ENCODE measurements around the gene RSPH3. TPM values are rescaled to one million over a fixed set of nuclear protein-coding genes. Genes with fewer than 3 reads are reported as not detected.
"Not testable (repeated sequence)": the region's sequence is repeated elsewhere in the genome, so short reads cannot be mapped to it uniquely, and the experiment has no call there.

The RSPH3 gene
- total and polyA plus RNA-seq, 4 donors, result 1.7 to 4.6 (median 3.3) TPM

DNA sequence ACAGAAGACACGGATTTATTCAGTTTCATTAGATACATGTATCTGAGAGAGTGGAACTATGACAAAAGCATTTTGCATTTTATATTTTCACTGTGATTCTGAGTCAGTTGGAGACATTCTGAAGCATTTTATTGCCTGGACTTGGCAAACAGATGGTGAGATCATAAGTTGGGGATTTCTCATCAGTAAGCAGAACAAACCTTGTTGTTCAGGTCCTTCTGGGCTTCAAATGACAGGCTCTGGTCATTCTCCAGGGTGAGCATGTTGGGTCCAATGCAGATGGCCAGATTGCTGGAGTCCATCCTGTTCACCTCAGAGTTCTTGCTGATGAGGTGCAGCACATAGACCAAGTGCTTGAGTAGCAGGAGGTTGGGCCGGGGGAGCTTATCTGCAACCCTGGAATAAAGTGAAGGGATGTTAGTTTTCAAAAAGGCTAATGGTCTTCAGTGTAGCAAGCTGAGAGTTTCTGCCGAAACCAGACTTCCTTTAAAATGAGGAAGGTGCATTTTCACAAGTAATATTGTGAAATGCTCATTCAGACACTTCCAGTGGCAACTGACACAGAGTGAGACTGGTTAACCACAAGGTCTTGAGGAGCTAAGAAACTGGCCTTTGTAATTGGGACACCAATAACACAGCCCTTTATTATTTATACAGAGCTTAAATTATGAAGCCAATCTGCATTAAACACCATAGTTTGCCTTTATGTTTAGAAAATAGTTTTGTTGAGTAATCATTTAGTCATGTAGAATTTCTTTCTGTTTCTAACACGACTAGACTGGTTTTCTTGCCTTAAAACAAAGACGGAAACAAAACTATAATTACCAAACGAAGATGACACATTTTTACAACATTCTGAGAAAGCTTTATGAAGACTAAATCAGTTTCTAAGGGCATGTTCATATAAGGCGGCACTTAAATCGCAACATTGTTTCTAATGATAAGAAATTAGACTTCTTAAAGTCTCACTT lies 39.2 kb upstream of the RSPH3 start:
- no peaks in the 10 kb centered on the region for H3K36me3 ChIP-seq (ENCODE audit: control insufficient read depth in 4 of 4, insufficient read depth in 3 of 4, low read depth in 1 of 4, low read length in 3 of 4)
- 74% methylated on average over 8 of the region's 8 CpGs for WGBS
- no peak for TF ChIP-seq YY1 (IDR thresholded peaks at IDR 0.05)
- TF ChIP-seq NR2F2 (IDR thresholded peaks at IDR 0.05), result no peak
- TF ChIP-seq, protein P1, sequence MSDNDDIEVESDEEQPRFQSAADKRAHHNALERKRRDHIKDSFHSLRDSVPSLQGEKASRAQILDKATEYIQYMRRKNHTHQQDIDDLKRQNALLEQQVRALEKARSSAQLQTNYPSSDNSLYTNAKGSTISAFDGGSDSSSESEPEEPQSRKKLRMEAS (IDR thresholded peaks at IDR 0.05), result no peak
- TF ChIP-seq SP1 (IDR thresholded peaks at IDR 0.05), result no peak
- TF ChIP-seq, protein P2, sequence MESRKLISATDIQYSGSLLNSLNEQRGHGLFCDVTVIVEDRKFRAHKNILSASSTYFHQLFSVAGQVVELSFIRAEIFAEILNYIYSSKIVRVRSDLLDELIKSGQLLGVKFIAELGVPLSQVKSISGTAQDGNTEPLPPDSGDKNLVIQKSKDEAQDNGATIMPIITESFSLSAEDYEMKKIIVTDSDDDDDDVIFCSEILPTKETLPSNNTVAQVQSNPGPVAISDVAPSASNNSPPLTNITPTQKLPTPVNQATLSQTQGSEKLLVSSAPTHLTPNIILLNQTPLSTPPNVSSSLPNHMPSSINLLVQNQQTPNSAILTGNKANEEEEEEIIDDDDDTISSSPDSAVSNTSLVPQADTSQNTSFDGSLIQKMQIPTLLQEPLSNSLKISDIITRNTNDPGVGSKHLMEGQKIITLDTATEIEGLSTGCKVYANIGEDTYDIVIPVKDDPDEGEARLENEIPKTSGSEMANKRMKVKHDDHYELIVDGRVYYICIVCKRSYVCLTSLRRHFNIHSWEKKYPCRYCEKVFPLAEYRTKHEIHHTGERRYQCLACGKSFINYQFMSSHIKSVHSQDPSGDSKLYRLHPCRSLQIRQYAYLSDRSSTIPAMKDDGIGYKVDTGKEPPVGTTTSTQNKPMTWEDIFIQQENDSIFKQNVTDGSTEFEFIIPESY (IDR thresholded peaks at IDR 0.05), result no peak
- TF ChIP-seq CTCF (IDR thresholded peaks at IDR 0.05; ENCODE audit: low read depth, low read length, missing input control), result no peak
- no peak for TF ChIP-seq GABPA (IDR thresholded peaks at IDR 0.05 in 1 of 2, conservative IDR thresholded peaks at IDR 0.05 in 1 of 2)
- no peak for TF ChIP-seq JUND (IDR thresholded peaks at IDR 0.05)
- TF ChIP-seq FOXA1 (IDR thresholded peaks at IDR 0.05), result no peak
- TF ChIP-seq EGR1 (IDR thresholded peaks at IDR 0.05; ENCODE audit: low read depth in 2 of 2), result no peak
- TF ChIP-seq TAF1 (conservative IDR thresholded peaks at IDR 0.05), result no peak
- TF ChIP-seq HNF4G (IDR thresholded peaks at IDR 0.05), result no peak
- TF ChIP-seq RXRA (IDR thresholded peaks at IDR 0.05), result no peak
- peak overlapping the region in 1 of 2 donors; percentile 63 for H3K9ac ChIP-seq (ENCODE audit: low read depth in 1 of 2, low read length in 2 of 2)
- H3K27ac ChIP-seq (ENCODE audit: low read depth in 1 of 2, low read length in 2 of 2), result peak overlapping the region; percentile 54 to 75
- no peaks in the 10 kb centered on the region for H3K27me3 ChIP-seq (ENCODE audit: control insufficient read depth in 4 of 4, insufficient read depth in 4 of 4, low read length in 3 of 4)
- H3K4me1 ChIP-seq (ENCODE audit: control insufficient read depth in 4 of 4, insufficient read depth in 4 of 4, low read length in 3 of 4), result peaks cover 0 to 8% (median 5%) of the 10 kb centered on the region in 4 donors
- no peak overlapping the region for H3K4me3 ChIP-seq (ENCODE audit: low read depth in 1 of 3, low read length in 3 of 3)
- no peak for DNase-seq (ENCODE audit: low spot score)
- no peaks in the 10 kb centered on the region for H3K9me3 ChIP-seq (ENCODE audit: control insufficient read depth in 4 of 4, low read length in 3 of 4)

GRCh38 chr6:159038318-159038717 lies 38.3 kb upstream of the RSPH3 start:
- not testable (repeated sequence) for DNase-seq (ENCODE audit: low spot score); H3K9ac ChIP-seq (ENCODE audit: low read depth in 1 of 2, low read length in 2 of 2); H3K4me1 ChIP-seq (ENCODE audit: control insufficient read depth in 4 of 4, insufficient read depth in 4 of 4, low read length in 3 of 4); H3K4me3 ChIP-seq (ENCODE audit: low read depth in 1 of 3, low read length in 3 of 3); H3K9me3 ChIP-seq (ENCODE audit: control insufficient read depth in 4 of 4, low read length in 3 of 4); H3K36me3 ChIP-seq (ENCODE audit: control insufficient read depth in 4 of 4, insufficient read depth in 3 of 4, low read depth in 1 of 4, low read length in 3 of 4); H3K27ac ChIP-seq (ENCODE audit: low read depth in 1 of 2, low read length in 2 of 2); H3K27me3 ChIP-seq (ENCODE audit: control insufficient read depth in 4 of 4, insufficient read depth in 4 of 4, low read length in 3 of 4)
- 84% methylated on average over 12 of the region's 12 CpGs for WGBS

DNA sequence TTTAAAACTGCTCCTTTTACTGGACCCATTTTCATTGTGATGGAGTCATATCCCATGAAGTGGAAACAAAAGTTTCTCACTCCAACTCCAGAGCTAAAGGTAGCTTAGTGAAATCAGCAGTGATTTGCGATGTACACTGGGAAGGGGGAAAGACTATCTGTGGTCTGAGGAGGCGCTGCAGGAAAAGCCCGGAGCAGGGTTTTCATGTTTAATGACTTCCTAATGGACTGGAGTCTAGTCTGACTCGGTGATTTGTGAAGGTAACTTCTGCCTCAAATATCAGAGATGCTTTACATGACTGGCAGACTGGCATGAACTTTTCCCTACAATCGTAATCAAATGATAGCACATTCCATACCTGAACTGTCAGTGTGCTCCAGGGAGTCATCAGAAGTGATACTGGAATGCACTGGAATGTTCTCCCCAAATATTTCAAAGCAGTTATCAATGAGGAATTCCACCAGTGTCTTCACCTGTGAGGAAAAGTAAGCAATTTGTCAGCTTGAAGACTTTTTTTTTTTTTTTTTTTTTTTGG lies 37.8 kb upstream of the RSPH3 start:
- Histone ChIP-seq H3K36me3 (ENCODE audit: control insufficient read depth in 4 of 4, insufficient read depth in 3 of 4, low read depth in 1 of 4, low read length in 3 of 4) (no peaks in the 10 kb centered on the region), H3K9me3 (ENCODE audit: control insufficient read depth in 4 of 4, low read length in 3 of 4) (no peaks in the 10 kb centered on the region), H3K27ac (ENCODE audit: low read depth in 1 of 2, low read length in 2 of 2) (no peak overlapping the region), H3K9ac (ENCODE audit: low read depth in 1 of 2, low read length in 2 of 2) (no peak overlapping the region), H3K4me3 (ENCODE audit: low read depth in 1 of 3, low read length in 3 of 3) (no peak overlapping the region), H3K27me3 (ENCODE audit: control insufficient read depth in 4 of 4, insufficient read depth in 4 of 4, low read length in 3 of 4) (no peaks in the 10 kb centered on the region), H3K4me1 (ENCODE audit: control insufficient read depth in 4 of 4, insufficient read depth in 4 of 4, low read length in 3 of 4) (peaks cover 0 to 5% (median 3%) of the 10 kb centered on the region in 4 donors)
- 61% methylated on average over 5 of the region's 5 CpGs for WGBS
- no peak for DNase-seq (ENCODE audit: low spot score)
- no peak for TF ChIP-seq TAF1 (conservative IDR thresholded peaks at IDR 0.05)
- TF ChIP-seq SP1 (IDR thresholded peaks at IDR 0.05), result no peak
- TF ChIP-seq FOXA1 (IDR thresholded peaks at IDR 0.05), result no peak
- TF ChIP-seq HNF4G (IDR thresholded peaks at IDR 0.05), result no peak
- TF ChIP-seq CTCF (IDR thresholded peaks at IDR 0.05; ENCODE audit: low read depth, low read length, missing input control), result no peak
- no peak for TF ChIP-seq YY1 (IDR thresholded peaks at IDR 0.05)
- no peak for TF ChIP-seq GABPA (IDR thresholded peaks at IDR 0.05 in 1 of 2, conservative IDR thresholded peaks at IDR 0.05 in 1 of 2)
- TF ChIP-seq, protein P3, sequence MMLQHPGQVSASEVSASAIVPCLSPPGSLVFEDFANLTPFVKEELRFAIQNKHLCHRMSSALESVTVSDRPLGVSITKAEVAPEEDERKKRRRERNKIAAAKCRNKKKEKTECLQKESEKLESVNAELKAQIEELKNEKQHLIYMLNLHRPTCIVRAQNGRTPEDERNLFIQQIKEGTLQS (IDR thresholded peaks at IDR 0.05), result no peak
- TF ChIP-seq, protein P4, sequence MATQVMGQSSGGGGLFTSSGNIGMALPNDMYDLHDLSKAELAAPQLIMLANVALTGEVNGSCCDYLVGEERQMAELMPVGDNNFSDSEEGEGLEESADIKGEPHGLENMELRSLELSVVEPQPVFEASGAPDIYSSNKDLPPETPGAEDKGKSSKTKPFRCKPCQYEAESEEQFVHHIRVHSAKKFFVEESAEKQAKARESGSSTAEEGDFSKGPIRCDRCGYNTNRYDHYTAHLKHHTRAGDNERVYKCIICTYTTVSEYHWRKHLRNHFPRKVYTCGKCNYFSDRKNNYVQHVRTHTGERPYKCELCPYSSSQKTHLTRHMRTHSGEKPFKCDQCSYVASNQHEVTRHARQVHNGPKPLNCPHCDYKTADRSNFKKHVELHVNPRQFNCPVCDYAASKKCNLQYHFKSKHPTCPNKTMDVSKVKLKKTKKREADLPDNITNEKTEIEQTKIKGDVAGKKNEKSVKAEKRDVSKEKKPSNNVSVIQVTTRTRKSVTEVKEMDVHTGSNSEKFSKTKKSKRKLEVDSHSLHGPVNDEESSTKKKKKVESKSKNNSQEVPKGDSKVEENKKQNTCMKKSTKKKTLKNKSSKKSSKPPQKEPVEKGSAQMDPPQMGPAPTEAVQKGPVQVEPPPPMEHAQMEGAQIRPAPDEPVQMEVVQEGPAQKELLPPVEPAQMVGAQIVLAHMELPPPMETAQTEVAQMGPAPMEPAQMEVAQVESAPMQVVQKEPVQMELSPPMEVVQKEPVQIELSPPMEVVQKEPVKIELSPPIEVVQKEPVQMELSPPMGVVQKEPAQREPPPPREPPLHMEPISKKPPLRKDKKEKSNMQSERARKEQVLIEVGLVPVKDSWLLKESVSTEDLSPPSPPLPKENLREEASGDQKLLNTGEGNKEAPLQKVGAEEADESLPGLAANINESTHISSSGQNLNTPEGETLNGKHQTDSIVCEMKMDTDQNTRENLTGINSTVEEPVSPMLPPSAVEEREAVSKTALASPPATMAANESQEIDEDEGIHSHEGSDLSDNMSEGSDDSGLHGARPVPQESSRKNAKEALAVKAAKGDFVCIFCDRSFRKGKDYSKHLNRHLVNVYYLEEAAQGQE (IDR thresholded peaks at IDR 0.05), result no peak

Data from liver (tissue), 9 donors.